ENCODE measurements around the gene ADORA2A.

The ADORA2A gene

GRCh38 chr22:24465975-24466374 lies 38.6 kb downstream of the ADORA2A start:
- H3K4me3 ChIP-seq (ENCODE audit: insufficient read depth, low read depth, low read length), result no peak overlapping the region
- H3K4me1 ChIP-seq (ENCODE audit: control insufficient read depth, insufficient read depth, low read length), result peaks cover 10% of the 10 kb centered on the region
- no peak overlapping the region for H3K27ac ChIP-seq (ENCODE audit: insufficient read depth, low read depth, low read length, poor library complexity, severe bottlenecking)
- no peaks in the 10 kb centered on the region for H3K27me3 ChIP-seq (ENCODE audit: control insufficient read depth, insufficient read depth, low read length, poor library complexity, severe bottlenecking)
- no peaks in the 10 kb centered on the region for H3K36me3 ChIP-seq (ENCODE audit: control insufficient read depth, insufficient read depth, low read length)
- H3K9me3 ChIP-seq (ENCODE audit: control insufficient read depth, low read length), result no peaks in the 10 kb centered on the region
- WGBS, 2 experiments, result 91 to 97% methylated on average over 3 of the region's 3 CpGs

- no peaks in the 10 kb centered on the region for H3K9me3 ChIP-seq (ENCODE audit: control insufficient read depth, low read length)
- H3K27ac ChIP-seq (ENCODE audit: insufficient read depth, low read depth, low read length, poor library complexity, severe bottlenecking), result no peak overlapping the region
- H3K4me3 ChIP-seq (ENCODE audit: insufficient read depth, low read depth, low read length), result no peak overlapping the region
Observed at GRCh38 chr22:24466716-24467328, 39.4 kb downstream of the ADORA2A start.

GRCh38 chr22:24467340-24467739 lies 39.9 kb downstream of the ADORA2A start:
- Histone ChIP-seq H3K36me3 (ENCODE audit: control insufficient read depth, insufficient read depth, low read length) (no peaks in the 10 kb centered on the region), H3K27ac (ENCODE audit: insufficient read depth, low read depth, low read length, poor library complexity, severe bottlenecking) (no peak overlapping the region), H3K4me1 (ENCODE audit: control insufficient read depth, insufficient read depth, low read length) (peaks cover 10% of the 10 kb centered on the region), H3K27me3 (ENCODE audit: control insufficient read depth, insufficient read depth, low read length, poor library complexity, severe bottlenecking) (no peaks in the 10 kb centered on the region), H3K4me3 (ENCODE audit: insufficient read depth, low read depth, low read length) (no peak overlapping the region), H3K9me3 (ENCODE audit: control insufficient read depth, low read length) (no peaks in the 10 kb centered on the region)
- 89 to 97% methylated on average over 2 of the region's 2 CpGs for WGBS, 2 experiments

More at GRCh38 chr22:24466716-24467328, 39.4 kb downstream of the ADORA2A start:
- H3K36me3 ChIP-seq (ENCODE audit: control insufficient read depth, insufficient read depth, low read length), result no peaks in the 10 kb centered on the region
- WGBS, 2 experiments, result 0% methylated on average over 1 of the region's 1 CpG
- peaks cover 10% of the 10 kb centered on the region for H3K4me1 ChIP-seq (ENCODE audit: control insufficient read depth, insufficient read depth, low read length)
- H3K27me3 ChIP-seq (ENCODE audit: control insufficient read depth, insufficient read depth, low read length, poor library complexity, severe bottlenecking), result no peaks in the 10 kb centered on the region

- Histone ChIP-seq H3K27me3 (ENCODE audit: control insufficient read depth, insufficient read depth, low read length, poor library complexity, severe bottlenecking) (no peaks in the 10 kb centered on the region), H3K9me3 (ENCODE audit: control insufficient read depth, low read length) (no peaks in the 10 kb centered on the region), H3K36me3 (ENCODE audit: control insufficient read depth, insufficient read depth, low read length) (no peaks in the 10 kb centered on the region), H3K4me3 (ENCODE audit: insufficient read depth, low read depth, low read length) (no peak overlapping the region), H3K27ac (ENCODE audit: insufficient read depth, low read depth, low read length, poor library complexity, severe bottlenecking) (no peak overlapping the region), H3K4me1 (ENCODE audit: control insufficient read depth, insufficient read depth, low read length) (peaks cover 6% of the 10 kb centered on the region)
- WGBS, 2 experiments, result 92 to 94% methylated on average over 4 of the region's 4 CpGs
Observed at GRCh38 chr22:24471570-24471969, 44.2 kb downstream of the ADORA2A start.

- Histone ChIP-seq H3K4me3 (ENCODE audit: insufficient read depth, low read depth, low read length) (no peak overlapping the region), H3K4me1 (ENCODE audit: control insufficient read depth, insufficient read depth, low read length) (no peaks in the 10 kb centered on the region), H3K36me3 (ENCODE audit: control insufficient read depth, insufficient read depth, low read length) (no peaks in the 10 kb centered on the region), H3K27me3 (ENCODE audit: control insufficient read depth, insufficient read depth, low read length, poor library complexity, severe bottlenecking) (no peaks in the 10 kb centered on the region), H3K27ac (ENCODE audit: insufficient read depth, low read depth, low read length, poor library complexity, severe bottlenecking) (no peak overlapping the region), H3K9me3 (ENCODE audit: control insufficient read depth, low read length) (no peaks in the 10 kb centered on the region)
Observed at GRCh38 chr22:24473284-24473683, 45.9 kb downstream of the ADORA2A start.

GRCh38 chr22:24474221-24474620 lies 46.8 kb downstream of the ADORA2A start:
- Histone ChIP-seq H3K27ac (ENCODE audit: insufficient read depth, low read depth, low read length, poor library complexity, severe bottlenecking) (no peak overlapping the region), H3K4me1 (ENCODE audit: control insufficient read depth, insufficient read depth, low read length) (no peaks in the 10 kb centered on the region), H3K9me3 (ENCODE audit: control insufficient read depth, low read length) (no peaks in the 10 kb centered on the region), H3K4me3 (ENCODE audit: insufficient read depth, low read depth, low read length) (no peak overlapping the region), H3K36me3 (ENCODE audit: control insufficient read depth, insufficient read depth, low read length) (no peaks in the 10 kb centered on the region), H3K27me3 (ENCODE audit: control insufficient read depth, insufficient read depth, low read length, poor library complexity, severe bottlenecking) (no peaks in the 10 kb centered on the region)
- WGBS, 2 experiments, result 39 to 56% methylated on average over 2 of the region's 3 CpGs

- Histone ChIP-seq H3K36me3 (ENCODE audit: control insufficient read depth, insufficient read depth, low read length) (no peaks in the 10 kb centered on the region), H3K27ac (ENCODE audit: insufficient read depth, low read depth, low read length, poor library complexity, severe bottlenecking) (no peak overlapping the region), H3K9me3 (ENCODE audit: control insufficient read depth, low read length) (no peaks in the 10 kb centered on the region), H3K4me1 (ENCODE audit: control insufficient read depth, insufficient read depth, low read length) (no peaks in the 10 kb centered on the region), H3K4me3 (ENCODE audit: insufficient read depth, low read depth, low read length) (no peak overlapping the region), H3K27me3 (ENCODE audit: control insufficient read depth, insufficient read depth, low read length, poor library complexity, severe bottlenecking) (no peaks in the 10 kb centered on the region)
- WGBS, 2 experiments, result 73 to 90% methylated on average over 2 to 4 of the region's 5 CpGs
Observed at GRCh38 chr22:24474649-24475255, 47.4 kb downstream of the ADORA2A start.

GRCh38 chr22:24481641-24482040 lies 54.2 kb downstream of the ADORA2A start:
- WGBS, 2 experiments, result 20 to 29% methylated on average over 1 of the region's 1 CpG
- no peaks in the 10 kb centered on the region for H3K9me3 ChIP-seq (ENCODE audit: control insufficient read depth, low read length)
- no peak overlapping the region for H3K4me3 ChIP-seq (ENCODE audit: insufficient read depth, low read depth, low read length)
- no peaks in the 10 kb centered on the region for H3K27me3 ChIP-seq (ENCODE audit: control insufficient read depth, insufficient read depth, low read length, poor library complexity, severe bottlenecking)
- no peaks in the 10 kb centered on the region for H3K4me1 ChIP-seq (ENCODE audit: control insufficient read depth, insufficient read depth, low read length)
- no peaks in the 10 kb centered on the region for H3K36me3 ChIP-seq (ENCODE audit: control insufficient read depth, insufficient read depth, low read length)
- H3K27ac ChIP-seq (ENCODE audit: insufficient read depth, low read depth, low read length, poor library complexity, severe bottlenecking), result no peak overlapping the region

- Histone ChIP-seq H3K9me3 (ENCODE audit: control insufficient read depth, low read length) (no peaks in the 10 kb centered on the region), H3K27me3 (ENCODE audit: control insufficient read depth, insufficient read depth, low read length, poor library complexity, severe bottlenecking) (no peaks in the 10 kb centered on the region), H3K4me1 (ENCODE audit: control insufficient read depth, insufficient read depth, low read length) (no peaks in the 10 kb centered on the region), H3K4me3 (ENCODE audit: insufficient read depth, low read depth, low read length) (no peak overlapping the region), H3K36me3 (ENCODE audit: control insufficient read depth, insufficient read depth, low read length) (no peaks in the 10 kb centered on the region), H3K27ac (ENCODE audit: insufficient read depth, low read depth, low read length, poor library complexity, severe bottlenecking) (no peak overlapping the region)
- WGBS, 2 experiments, result 90% methylated on average over 3 of the region's 3 CpGs
Observed at GRCh38 chr22:24482575-24482974, 55.2 kb downstream of the ADORA2A start.

- H3K4me3 ChIP-seq (ENCODE audit: insufficient read depth, low read depth, low read length), result no peak overlapping the region
- no peak overlapping the region for H3K27ac ChIP-seq (ENCODE audit: insufficient read depth, low read depth, low read length, poor library complexity, severe bottlenecking)
- no peaks in the 10 kb centered on the region for H3K27me3 ChIP-seq (ENCODE audit: control insufficient read depth, insufficient read depth, low read length, poor library complexity, severe bottlenecking)
- H3K36me3 ChIP-seq (ENCODE audit: control insufficient read depth, insufficient read depth, low read length), result no peaks in the 10 kb centered on the region
- 87 to 90% methylated on average over 2 of the region's 2 CpGs for WGBS, 2 experiments
- H3K9me3 ChIP-seq (ENCODE audit: control insufficient read depth, low read length), result no peaks in the 10 kb centered on the region
- no peaks in the 10 kb centered on the region for H3K4me1 ChIP-seq (ENCODE audit: control insufficient read depth, insufficient read depth, low read length)
Observed at GRCh38 chr22:24482998-24483397, 55.6 kb downstream of the ADORA2A start.

Measured in ectodermal cell (in vitro differentiated cells).